Measurements from ENCODE around the gene CARMIL3.

- TF ChIP-seq POLR2A (IDR thresholded peaks at IDR 0.05; ENCODE audit: low read depth, low read length) = no peak
- no peak for TF ChIP-seq POLR2AphosphoS5 (IDR thresholded peaks at IDR 0.05; ENCODE audit: low read depth, low read length)
- no peak for TF ChIP-seq TAF1 (IDR thresholded peaks at IDR 0.05; ENCODE audit: borderline replicate concordance, low read depth, low read length)
These were observed 46.6 kb downstream of the CARMIL3 start for GRCh38 chr14:24098229-24098926.
